Stimulated activated naive CD4-positive, alpha-beta T cell (primary cell): ENCODE results near the gene OR7C2.

Source experiments
- DNase-seq, 6 experiments: peaks; one replicate each; lab custom pipeline; 2025; lab: John Stamatoyannopoulos, UW

Gene OR7C2

DNA sequence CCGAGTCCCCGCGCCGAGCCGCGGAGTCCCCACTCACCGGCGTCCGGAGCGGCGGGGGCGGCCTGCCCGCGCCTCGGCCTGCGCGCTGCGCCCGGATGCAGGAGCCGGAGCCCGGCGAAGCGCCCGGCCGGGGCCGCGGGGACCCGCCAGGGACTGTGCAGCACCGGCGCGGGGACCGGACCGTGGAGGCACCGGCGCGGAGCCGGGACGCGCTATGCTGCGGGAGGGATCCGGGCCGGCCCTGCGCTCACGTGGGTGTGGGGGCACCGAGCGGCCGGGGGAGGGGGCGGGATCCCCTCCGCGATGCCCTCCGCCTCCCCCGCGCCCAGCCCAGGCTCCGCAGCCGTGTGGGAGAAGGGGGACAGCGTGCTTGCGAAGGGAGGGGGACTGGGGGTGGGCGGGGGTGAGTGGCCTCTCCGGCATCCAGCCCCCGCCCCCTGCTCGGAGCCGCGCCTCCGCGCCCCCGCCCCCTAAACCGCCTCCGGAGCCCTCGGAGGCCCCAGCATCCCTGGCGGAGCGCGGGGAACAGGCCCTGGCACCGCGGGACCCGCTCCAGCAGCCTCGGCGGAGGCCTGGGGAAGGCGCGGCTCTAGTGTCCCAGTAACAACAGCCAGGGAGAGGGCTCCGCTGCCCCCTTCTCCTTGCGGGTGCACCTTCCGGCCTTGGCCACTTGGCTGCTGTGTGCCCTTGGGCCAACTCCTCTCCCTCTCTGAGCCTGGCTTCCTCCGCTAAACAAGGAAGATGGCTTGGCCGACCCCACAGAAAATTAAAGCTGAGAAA lies 38.4 kb downstream of the OR7C2 start, which contains the start of gene SLC1A6:
TSS of gene SLC1A6 (minus strand) at position 389 of the 780 bp plus-strand sequence. CDS start 6,954 bp downstream, outside the sequence.
- no peak for DNase-seq

DNA sequence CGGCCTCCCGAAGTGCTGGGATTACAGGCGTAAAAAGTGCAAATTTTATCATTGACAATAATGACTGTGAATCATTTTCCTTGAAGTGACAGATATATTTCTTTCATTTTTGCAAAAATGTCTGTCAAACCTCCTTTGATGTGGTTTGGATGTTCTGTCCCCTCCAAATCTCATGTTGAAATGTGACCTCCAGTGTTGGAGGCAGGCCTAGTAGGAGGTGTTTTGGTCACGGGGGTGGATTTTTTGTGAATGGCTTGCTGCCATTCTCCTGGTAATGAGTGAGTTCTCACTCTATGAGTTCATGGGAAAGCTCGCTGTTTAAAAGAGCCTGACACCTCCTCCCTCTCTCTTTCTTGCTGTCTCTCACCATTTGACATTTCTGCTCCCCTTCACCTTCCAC lies 43.8 kb downstream of the OR7C2 start:
- no peak for DNase-seq
